ENCODE results near the gene LASP1.
"Not testable (repeated sequence)": the region's sequence is repeated elsewhere in the genome, so short reads cannot be mapped to it uniquely, and the experiment has no call there.

Gene LASP1

GRCh38 chr17:38910325-38910724, 40.5 kb downstream of the LASP1 start:
- Histone ChIP-seq H3K4me3 (ENCODE audit: low read depth in 1 of 2, low read length in 2 of 2) (no peak overlapping the region), H3K4me1 (ENCODE audit: insufficient read depth, low read length) (no peaks in the 10 kb centered on the region), H2AFZ (ENCODE audit: low read depth, low read length) (no peak overlapping the region), H3K36me3 (ENCODE audit: insufficient read depth, low read length) (peaks cover 64% of the 10 kb centered on the region), H3K4me2 (ENCODE audit: insufficient read depth, low read length) (no peak overlapping the region), H3K27ac (ENCODE audit: low read length) (no peak overlapping the region), H3K27me3 (ENCODE audit: insufficient read depth, low read length, poor library complexity) (no peaks in the 10 kb centered on the region), H4K20me1 (ENCODE audit: insufficient read depth, low read length) (peaks cover 33% of the 10 kb centered on the region), H3K9me3 (ENCODE audit: insufficient read depth, low read length, severe bottlenecking) (no peaks in the 10 kb centered on the region), H3K79me2 (ENCODE audit: insufficient read depth, low read length) (peaks cover 29% of the 10 kb centered on the region), H3K9ac (ENCODE audit: low read depth, low read length) (no peak overlapping the region)
- DNase-seq (no peak), ATAC-seq (ENCODE audit: insufficient read depth, low read depth) (no peak)
- TF ChIP-seq CTCF (IDR thresholded peaks at IDR 0.05; ENCODE audit: borderline replicate concordance, extremely low read depth, low read length, poor library complexity, severe bottlenecking), result no peak
- TF ChIP-seq EZH2 (IDR thresholded peaks at IDR 0.05; ENCODE audit: borderline replicate concordance, low read depth, low read length, severe bottlenecking), result no peak

- H3K9me3 ChIP-seq (ENCODE audit: insufficient read depth, low read length, severe bottlenecking), result no peaks in the 10 kb centered on the region
- TF ChIP-seq CTCF (IDR thresholded peaks at IDR 0.05; ENCODE audit: borderline replicate concordance, extremely low read depth, low read length, poor library complexity, severe bottlenecking) (no peak), EZH2 (IDR thresholded peaks at IDR 0.05; ENCODE audit: borderline replicate concordance, low read depth, low read length, severe bottlenecking) (no peak)
- H3K27ac ChIP-seq (ENCODE audit: low read length), result no peak overlapping the region
- no peak overlapping the region for H2AFZ ChIP-seq (ENCODE audit: low read depth, low read length)
- H3K27me3 ChIP-seq (ENCODE audit: insufficient read depth, low read length, poor library complexity), result no peaks in the 10 kb centered on the region
- peaks cover 27% of the 10 kb centered on the region for H3K79me2 ChIP-seq (ENCODE audit: insufficient read depth, low read length)
- H3K4me1 ChIP-seq (ENCODE audit: insufficient read depth, low read length), result no peaks in the 10 kb centered on the region
- H3K4me3 ChIP-seq (ENCODE audit: low read depth in 1 of 2, low read length in 2 of 2), result no peak overlapping the region
- H4K20me1 ChIP-seq (ENCODE audit: insufficient read depth, low read length), result peaks cover 33% of the 10 kb centered on the region
- no peak overlapping the region for H3K4me2 ChIP-seq (ENCODE audit: insufficient read depth, low read length)
- DNase-seq, result no peak
- no peak for ATAC-seq (ENCODE audit: insufficient read depth, low read depth)
- peaks cover 73% of the 10 kb centered on the region for H3K36me3 ChIP-seq (ENCODE audit: insufficient read depth, low read length)
- H3K9ac ChIP-seq (ENCODE audit: low read depth, low read length), result no peak overlapping the region
Observed at GRCh38 chr17:38911081-38911730, 41.3 kb downstream of the LASP1 start.

- ATAC-seq (ENCODE audit: insufficient read depth, low read depth); H3K9ac ChIP-seq (ENCODE audit: low read depth, low read length): not testable (repeated sequence)
- peaks cover 75% of the 10 kb centered on the region for H3K36me3 ChIP-seq (ENCODE audit: insufficient read depth, low read length)
Observed at GRCh38 chr17:38911731-38912081, 41.8 kb downstream of the LASP1 start.

GRCh38 chr17:38912221-38912813, 42.5 kb downstream of the LASP1 start:
- Histone ChIP-seq H3K27me3 (ENCODE audit: insufficient read depth, low read length, poor library complexity) (no peaks in the 10 kb centered on the region), H3K9me3 (ENCODE audit: insufficient read depth, low read length, severe bottlenecking) (no peaks in the 10 kb centered on the region), H3K9ac (ENCODE audit: low read depth, low read length) (no peak overlapping the region), H2AFZ (ENCODE audit: low read depth, low read length) (no peak overlapping the region), H3K4me2 (ENCODE audit: insufficient read depth, low read length) (no peak overlapping the region), H4K20me1 (ENCODE audit: insufficient read depth, low read length) (peaks cover 29% of the 10 kb centered on the region), H3K4me3 (ENCODE audit: low read depth in 1 of 2, low read length in 2 of 2) (no peak overlapping the region), H3K79me2 (ENCODE audit: insufficient read depth, low read length) (peaks cover 18% of the 10 kb centered on the region), H3K27ac (ENCODE audit: low read length) (no peak overlapping the region), H3K4me1 (ENCODE audit: insufficient read depth, low read length) (no peaks in the 10 kb centered on the region), H3K36me3 (ENCODE audit: insufficient read depth, low read length) (peaks cover 80% of the 10 kb centered on the region)
- ATAC-seq (ENCODE audit: insufficient read depth, low read depth) (no peak), DNase-seq (no peak)
- no peak for TF ChIP-seq CTCF (IDR thresholded peaks at IDR 0.05; ENCODE audit: borderline replicate concordance, extremely low read depth, low read length, poor library complexity, severe bottlenecking)
- no peak for TF ChIP-seq EZH2 (IDR thresholded peaks at IDR 0.05; ENCODE audit: borderline replicate concordance, low read depth, low read length, severe bottlenecking)

More at GRCh38 chr17:38911731-38912081, 41.8 kb downstream of the LASP1 start:
- not testable (repeated sequence) for H3K4me1 ChIP-seq (ENCODE audit: insufficient read depth, low read length); H3K27ac ChIP-seq (ENCODE audit: low read length); H3K4me2 ChIP-seq (ENCODE audit: insufficient read depth, low read length); H2AFZ ChIP-seq (ENCODE audit: low read depth, low read length); H3K4me3 ChIP-seq (ENCODE audit: low read depth in 1 of 2, low read length in 2 of 2); H3K27me3 ChIP-seq (ENCODE audit: insufficient read depth, low read length, poor library complexity); H3K9me3 ChIP-seq (ENCODE audit: insufficient read depth, low read length, severe bottlenecking); DNase-seq
- H4K20me1 ChIP-seq (ENCODE audit: insufficient read depth, low read length), result peaks cover 31% of the 10 kb centered on the region
- H3K79me2 ChIP-seq (ENCODE audit: insufficient read depth, low read length), result peaks cover 25% of the 10 kb centered on the region

All from DND-41 (cell line).